ENCODE results near the gene ITPR3.
"Not testable (repeated sequence)": the region's sequence is repeated elsewhere in the genome, so short reads cannot be mapped to it uniquely, and the experiment has no call there.

ITPR3 gene

DNA sequence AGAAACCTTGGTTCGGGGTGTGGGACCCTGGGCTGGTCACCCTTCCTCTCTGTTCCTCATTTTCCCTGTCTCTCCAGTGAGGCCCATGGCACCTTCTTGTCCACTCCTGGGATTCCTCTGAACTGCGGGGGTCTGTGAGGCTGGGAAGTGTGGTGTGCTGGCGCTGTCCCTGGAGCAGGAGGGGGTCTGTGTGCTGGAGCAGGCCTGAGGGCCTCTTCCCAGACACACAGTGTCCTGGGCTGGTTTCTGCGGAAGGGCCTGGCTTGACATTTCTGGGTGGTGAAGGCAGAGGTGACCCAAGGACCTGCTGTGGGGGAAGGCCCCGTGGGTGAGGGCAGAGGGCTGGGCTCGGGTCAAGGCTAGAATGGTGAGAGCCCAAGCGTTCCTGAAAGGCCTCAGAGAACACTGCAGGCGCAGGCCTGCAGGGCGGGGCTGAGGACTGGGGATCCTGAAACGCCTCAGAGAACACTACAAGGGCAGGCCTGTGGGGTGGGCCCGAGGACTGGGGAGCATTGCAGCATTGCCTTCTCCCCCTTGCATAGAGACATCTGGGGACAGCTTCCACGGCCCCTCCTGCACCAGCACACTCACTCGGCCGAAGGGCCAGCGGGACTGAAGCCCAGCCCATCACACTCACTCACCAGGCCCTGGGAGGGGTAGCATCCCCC lies 30.5 kb upstream of the ITPR3 start:
- no peak for TF ChIP-seq CTCF (IDR thresholded peaks at IDR 0.05)
- Histone ChIP-seq H3K27ac (peak overlapping the region in 1 of 2 donors; percentile 72), H3K4me3 (no peak overlapping the region)
- DNase-seq (ENCODE audit: low spot score), result no peak

DNA sequence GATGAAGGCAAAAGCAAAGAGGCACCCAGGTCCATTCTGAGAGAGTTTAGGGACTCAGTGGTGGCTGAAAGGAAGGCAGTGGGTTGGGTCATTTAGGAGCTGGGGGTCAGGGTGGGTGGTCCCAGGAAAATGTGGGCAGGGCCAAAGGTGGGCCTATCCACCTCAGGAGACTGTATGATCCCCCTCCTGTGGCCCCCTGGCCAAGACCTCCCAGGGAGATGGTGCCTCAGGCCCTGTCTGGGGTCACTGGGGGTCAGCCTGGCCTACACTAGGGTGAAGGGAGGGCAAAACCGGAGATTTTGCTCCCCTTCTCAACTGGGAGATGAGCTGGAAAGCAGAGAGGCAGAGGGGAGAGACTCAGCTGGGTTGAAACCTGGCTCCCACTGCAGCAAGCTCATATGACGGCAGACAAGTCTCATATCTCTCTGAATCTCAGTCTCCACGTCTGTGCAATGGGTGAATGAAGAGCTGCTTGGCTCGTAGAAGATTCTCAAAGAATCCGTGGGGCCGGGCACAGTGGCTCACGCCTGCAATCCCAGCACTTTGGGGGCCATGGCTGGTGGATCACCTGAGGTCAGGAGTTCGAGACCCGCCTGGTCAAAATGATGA lies 29.6 kb upstream of the ITPR3 start:
- Histone ChIP-seq H3K27ac (peak overlapping the region in 1 of 2 donors; percentile 72), H3K4me3 (no peak overlapping the region)
- DNase-seq (ENCODE audit: low spot score), result no peak

GRCh38 chr6:33592280-33592594 lies 28.9 kb upstream of the ITPR3 start:
- Histone ChIP-seq H3K27ac (no peak overlapping the region), H3K4me3 (no peak overlapping the region)
- TF ChIP-seq CTCF (IDR thresholded peaks at IDR 0.05), result no peak
- DNase-seq (ENCODE audit: low spot score), result no peak

More for the DNA sequence above, 29.6 kb upstream of the ITPR3 start:
- no peak for TF ChIP-seq CTCF (IDR thresholded peaks at IDR 0.05)

DNA sequence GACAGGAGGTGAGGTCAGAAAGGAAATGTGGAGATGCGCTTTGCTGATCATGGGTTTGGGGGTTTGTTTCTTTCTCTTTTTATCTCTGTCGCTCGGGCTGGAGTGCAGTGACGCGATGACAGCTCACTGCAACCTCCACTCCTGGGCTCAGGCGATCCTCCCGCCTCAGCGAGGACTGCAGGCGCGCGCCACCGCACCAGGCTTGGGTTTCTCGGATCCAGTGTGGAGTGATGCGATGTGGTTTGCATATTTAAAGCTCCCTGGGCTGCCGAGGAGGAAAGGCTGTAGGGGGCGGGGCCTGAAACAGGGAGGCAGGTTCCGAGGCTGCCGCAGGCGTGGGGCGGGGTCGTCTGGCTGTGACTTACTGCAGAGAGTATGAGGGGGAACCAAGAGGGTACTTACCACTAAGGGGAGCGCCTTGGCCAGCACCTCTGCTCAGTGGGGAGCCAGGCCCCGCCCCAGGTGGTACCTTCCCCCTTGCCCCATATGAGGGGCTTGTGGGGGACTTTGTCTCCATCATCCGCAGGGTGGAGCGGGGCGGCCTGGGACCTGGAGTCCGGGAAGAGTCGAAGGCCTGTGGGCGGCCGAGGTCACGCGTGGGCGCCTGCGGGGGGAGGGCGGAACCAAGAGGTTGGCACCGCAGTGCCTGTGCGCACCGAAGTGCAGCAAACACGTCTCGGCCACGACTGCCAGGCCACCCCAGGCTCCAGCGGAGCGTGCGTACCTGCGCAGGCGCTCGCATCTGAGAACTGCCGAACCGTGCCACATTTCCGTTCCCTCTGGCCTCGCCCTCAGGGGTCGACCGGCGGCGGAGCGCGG lies 28.3 kb upstream of the ITPR3 start:
- DNase-seq (ENCODE audit: low spot score), result no peak
- Histone ChIP-seq H3K27ac (no peak overlapping the region), H3K4me3 (peak overlapping the region; percentile 46)
- no peak for TF ChIP-seq CTCF (IDR thresholded peaks at IDR 0.05)

- DNase-seq (ENCODE audit: low spot score), result no peak
- no peak overlapping the region for H3K27ac ChIP-seq
- peak overlapping the region; percentile 46 for H3K4me3 ChIP-seq
- TF ChIP-seq CTCF (IDR thresholded peaks at IDR 0.05), result no peak
Measured at GRCh38 chr6:33593414-33593727, 27.8 kb upstream of the ITPR3 start.

GRCh38 chr6:33595001-33595846 lies 25.9 kb upstream of the ITPR3 start:
- no peak overlapping the region for H3K27ac ChIP-seq
- no peak for TF ChIP-seq CTCF (IDR thresholded peaks at IDR 0.05)
- H3K4me3 ChIP-seq, result no peak overlapping the region
- no peak for DNase-seq (ENCODE audit: low spot score)

DNA sequence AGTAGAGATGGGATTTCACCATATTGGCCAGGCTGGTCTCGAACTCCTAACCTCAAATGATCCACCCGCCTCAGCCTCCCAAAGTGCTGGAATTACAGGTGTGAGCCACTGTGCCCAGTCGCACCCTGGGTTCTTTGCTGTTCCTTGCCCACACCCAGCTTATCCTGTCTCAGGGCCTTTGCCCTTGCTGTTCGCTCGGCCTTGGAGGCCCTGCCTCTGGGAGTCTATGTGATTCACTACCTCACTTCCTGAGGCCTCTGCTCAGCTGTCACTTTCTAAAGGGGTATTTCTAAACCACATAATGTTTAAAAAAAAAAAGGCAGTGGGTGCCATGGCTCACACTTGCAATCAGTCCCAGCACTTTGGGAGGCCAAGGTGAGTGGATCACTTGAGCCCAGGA lies 24.2 kb upstream of the ITPR3 start:
- DNase-seq (ENCODE audit: low spot score); H3K27ac ChIP-seq; H3K4me3 ChIP-seq: not testable (repeated sequence)
